GM18858 (cell line): Measurements from ENCODE around the gene SLC22A13.
"Not testable (repeated sequence)": the region's sequence is repeated elsewhere in the genome, so short reads cannot be mapped to it uniquely, and the experiment has no call there.

Source experiments
- ATAC-seq: cut with Tn5 transposase; IDR thresholded peaks from one replicate; pipeline ENCODE4 v1.9.1; 2021; ENCODE audit not compliant: unreplicated experiment

Gene SLC22A13

GRCh38 chr3:38265604-38266307 is at the start of gene SLC22A13:
TSS of gene SLC22A13 (plus strand) at chr3:38265812. CDS start at chr3:38265861, 49 bp downstream.
- ATAC-seq: no peak

GRCh38 chr3:38219609-38220197 is 45.9 kb upstream of the SLC22A13 start:
- ATAC-seq: no peak

GRCh38 chr3:38221005-38221404 is 44.6 kb upstream of the SLC22A13 start:
- no peak for ATAC-seq

- no peak for ATAC-seq
Measured at GRCh38 chr3:38222032-38222634, 43.5 kb upstream of the SLC22A13 start.

GRCh38 chr3:38224357-38224756 is 41.3 kb upstream of the SLC22A13 start:
- no peak for ATAC-seq

- ATAC-seq: no peak
Measured at GRCh38 chr3:38226273-38226672, 39.3 kb upstream of the SLC22A13 start.

GRCh38 chr3:38227989-38228388 is 37.6 kb upstream of the SLC22A13 start:
- ATAC-seq: no peak

- no peak for ATAC-seq
Measured at GRCh38 chr3:38229036-38229435, 36.6 kb upstream of the SLC22A13 start.

GRCh38 chr3:38232701-38233100 is 32.9 kb upstream of the SLC22A13 start:
- ATAC-seq: no peak

- ATAC-seq: no peak
Measured at GRCh38 chr3:38235466-38235865, 30.1 kb upstream of the SLC22A13 start.

GRCh38 chr3:38238416-38239008 is 27.1 kb upstream of the SLC22A13 start:
- no peak for ATAC-seq

GRCh38 chr3:38242812-38243211 is 22.8 kb upstream of the SLC22A13 start:
- ATAC-seq: not testable (repeated sequence)

GRCh38 chr3:38245930-38246329 is 19.7 kb upstream of the SLC22A13 start:
- no peak for ATAC-seq

- ATAC-seq: no peak
Measured at GRCh38 chr3:38247366-38248035, 18.1 kb upstream of the SLC22A13 start.

- ATAC-seq: no peak
Measured at GRCh38 chr3:38250198-38250597, 15.4 kb upstream of the SLC22A13 start.

GRCh38 chr3:38251197-38251596 is 14.4 kb upstream of the SLC22A13 start:
- no peak for ATAC-seq

GRCh38 chr3:38253704-38254103 is 11.9 kb upstream of the SLC22A13 start:
- no peak for ATAC-seq

GRCh38 chr3:38254872-38255271 is 10.7 kb upstream of the SLC22A13 start:
- ATAC-seq: no peak

GRCh38 chr3:38255627-38256026 is 10.0 kb upstream of the SLC22A13 start:
- no peak for ATAC-seq

- no peak for ATAC-seq
Measured at GRCh38 chr3:38257583-38257982, 8.0 kb upstream of the SLC22A13 start.

- ATAC-seq: no peak
Measured at GRCh38 chr3:38260474-38260873, 5.1 kb upstream of the SLC22A13 start.
